ENCODE results near the gene CNTN4. TPM values are rescaled to one million over a fixed set of nuclear protein-coding genes. Genes with fewer than 3 reads are reported as not detected.

Gene CNTN4
- total RNA-seq, 4 donors from 2014 or later, result 5.8 to 15.5 (median 9.0) TPM

DNA sequence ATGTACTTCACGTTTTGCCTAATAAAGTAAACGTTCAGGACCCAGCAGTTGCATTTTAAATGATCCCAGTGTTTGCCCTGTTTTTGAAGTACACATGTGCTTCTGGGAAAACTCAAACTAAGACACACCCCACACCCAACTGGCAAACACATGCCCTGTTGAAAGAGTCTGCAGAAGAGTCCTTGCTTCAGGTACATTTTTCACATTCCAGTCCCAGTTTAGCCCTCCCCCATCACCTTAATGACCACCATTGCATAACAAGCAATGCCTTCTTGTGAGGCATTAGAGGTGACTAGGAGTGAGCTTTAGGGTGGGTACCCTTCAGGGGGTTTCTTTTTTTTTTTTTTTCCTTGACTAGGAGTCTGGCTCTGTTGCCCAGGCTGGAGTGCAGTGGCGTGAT is 322.3 kb downstream of the CNTN4 start:
- WGBS, 2 donors (ENCODE audit: low coverage in 1 of 2), result 69% methylated on average over 2 of the region's 3 CpGs; no CpG with 5 or more reads in 1 of the 2 donors
- no peak overlapping the region for H3K27ac ChIP-seq

DNA sequence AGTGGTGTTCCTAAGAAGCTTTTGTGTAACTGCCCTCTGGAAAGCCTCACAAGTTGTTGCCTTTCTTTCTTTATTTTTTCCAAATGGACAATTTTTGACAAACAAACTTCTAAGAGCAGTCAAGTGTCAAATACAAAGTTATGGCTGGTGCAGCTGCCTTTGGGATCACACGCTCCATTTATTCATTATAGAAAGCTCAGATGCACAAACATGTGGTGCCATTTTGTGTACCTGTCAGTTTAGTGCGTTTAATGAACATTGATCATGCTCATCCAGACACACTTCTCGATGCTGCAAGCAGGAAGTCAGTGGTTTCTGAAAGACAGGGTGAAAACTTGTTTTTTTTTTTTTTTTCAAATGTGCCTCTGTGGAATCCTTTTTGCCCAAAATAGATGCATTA is 324.5 kb downstream of the CNTN4 start:
- Histone ChIP-seq H3K9me3 (no peaks in the 10 kb centered on the region), H3K27me3 (no peaks in the 10 kb centered on the region)
- TF ChIP-seq POLR2A (IDR thresholded peaks at IDR 0.05) (no peak), POLR2AphosphoS5 (IDR thresholded peaks at IDR 0.05) (no peak), EP300 (IDR thresholded peaks at IDR 0.05) (no peak)
- TF ChIP-seq, protein P1, sequence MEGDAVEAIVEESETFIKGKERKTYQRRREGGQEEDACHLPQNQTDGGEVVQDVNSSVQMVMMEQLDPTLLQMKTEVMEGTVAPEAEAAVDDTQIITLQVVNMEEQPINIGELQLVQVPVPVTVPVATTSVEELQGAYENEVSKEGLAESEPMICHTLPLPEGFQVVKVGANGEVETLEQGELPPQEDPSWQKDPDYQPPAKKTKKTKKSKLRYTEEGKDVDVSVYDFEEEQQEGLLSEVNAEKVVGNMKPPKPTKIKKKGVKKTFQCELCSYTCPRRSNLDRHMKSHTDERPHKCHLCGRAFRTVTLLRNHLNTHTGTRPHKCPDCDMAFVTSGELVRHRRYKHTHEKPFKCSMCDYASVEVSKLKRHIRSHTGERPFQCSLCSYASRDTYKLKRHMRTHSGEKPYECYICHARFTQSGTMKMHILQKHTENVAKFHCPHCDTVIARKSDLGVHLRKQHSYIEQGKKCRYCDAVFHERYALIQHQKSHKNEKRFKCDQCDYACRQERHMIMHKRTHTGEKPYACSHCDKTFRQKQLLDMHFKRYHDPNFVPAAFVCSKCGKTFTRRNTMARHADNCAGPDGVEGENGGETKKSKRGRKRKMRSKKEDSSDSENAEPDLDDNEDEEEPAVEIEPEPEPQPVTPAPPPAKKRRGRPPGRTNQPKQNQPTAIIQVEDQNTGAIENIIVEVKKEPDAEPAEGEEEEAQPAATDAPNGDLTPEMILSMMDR (IDR thresholded peaks at IDR 0.05), result no peak

More for the DNA sequence above, 322.3 kb downstream of the CNTN4 start:
- no peak for ATAC-seq
- no peak overlapping the region for H3K4me3 ChIP-seq
- no peaks in the 10 kb centered on the region for H3K27me3 ChIP-seq
- TF ChIP-seq EP300 (IDR thresholded peaks at IDR 0.05), result no peak
- TF ChIP-seq POLR2AphosphoS5 (IDR thresholded peaks at IDR 0.05), result no peak
- no peak for TF ChIP-seq POLR2A (IDR thresholded peaks at IDR 0.05)
- TF ChIP-seq, protein P1 (IDR thresholded peaks at IDR 0.05), result no peak
- H3K9me3 ChIP-seq, result no peaks in the 10 kb centered on the region
- H3K4me1 ChIP-seq, result no peaks in the 10 kb centered on the region
- no peaks in the 10 kb centered on the region for H3K36me3 ChIP-seq

DNA sequence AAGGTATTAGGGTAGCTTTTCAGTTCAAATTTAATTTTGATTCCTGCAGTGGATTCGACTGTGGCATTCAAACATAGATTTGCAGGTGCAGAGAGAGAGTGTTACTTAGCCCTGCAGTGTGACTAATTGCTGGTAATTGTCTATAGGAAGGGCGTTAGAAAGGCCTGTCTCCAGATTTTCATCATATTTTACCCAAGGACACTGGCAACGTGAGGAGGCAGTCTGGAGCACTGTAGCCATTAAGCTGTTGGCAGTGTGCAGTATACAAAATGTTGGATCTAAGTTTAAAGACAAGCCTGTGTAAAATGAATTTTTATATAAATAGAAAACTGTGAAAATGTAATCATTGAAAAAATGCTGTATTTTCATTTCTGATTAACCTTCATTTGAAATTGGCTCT is 342.9 kb downstream of the CNTN4 start:
- H3K4me1 ChIP-seq, result no peaks in the 10 kb centered on the region
- no peak overlapping the region for H3K4me3 ChIP-seq
- no peaks in the 10 kb centered on the region for H3K27me3 ChIP-seq
- H3K27ac ChIP-seq, result no peak overlapping the region
- TF ChIP-seq EP300 (IDR thresholded peaks at IDR 0.05), result no peak
- TF ChIP-seq, protein P1 (IDR thresholded peaks at IDR 0.05), result no peak
- TF ChIP-seq POLR2A (IDR thresholded peaks at IDR 0.05), result no peak
- no peak for TF ChIP-seq POLR2AphosphoS5 (IDR thresholded peaks at IDR 0.05)
- 38 to 39% methylated on average over 3 of the region's 3 CpGs for WGBS, 2 donors (ENCODE audit: low coverage in 1 of 2)
- no peak for ATAC-seq
- no peaks in the 10 kb centered on the region for H3K9me3 ChIP-seq
- no peaks in the 10 kb centered on the region for H3K36me3 ChIP-seq

More for the DNA sequence above, 324.5 kb downstream of the CNTN4 start:
- 81 to 91% methylated on average over 3 of the region's 3 CpGs for WGBS, 2 donors (ENCODE audit: low coverage in 1 of 2)
- H3K4me3 ChIP-seq, result no peak overlapping the region
- no peaks in the 10 kb centered on the region for H3K36me3 ChIP-seq
- H3K27ac ChIP-seq, result no peak overlapping the region
- H3K4me1 ChIP-seq, result no peaks in the 10 kb centered on the region
- no peak for ATAC-seq

DNA sequence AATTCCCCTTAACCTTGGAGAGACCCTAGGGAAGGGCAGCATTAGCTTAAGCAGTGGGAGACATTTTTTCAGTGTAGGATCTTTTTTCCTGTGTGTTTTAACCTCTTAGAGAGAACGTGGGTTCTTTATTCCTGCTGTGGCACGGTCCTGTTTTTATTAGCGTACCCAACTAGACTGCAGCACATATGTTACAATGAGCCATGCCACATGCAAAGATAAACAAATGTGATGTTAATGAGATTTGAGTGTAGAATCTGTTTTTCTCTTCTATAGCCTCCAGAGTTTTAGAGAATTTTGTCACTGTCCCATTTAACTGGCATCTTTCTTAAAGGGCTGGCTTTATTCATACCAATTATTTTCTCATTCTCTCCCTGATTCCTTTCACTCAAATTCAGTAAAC is 347.5 kb downstream of the CNTN4 start:
- H3K27me3 ChIP-seq, result no peaks in the 10 kb centered on the region
- 52 to 60% methylated on average over 3 of the region's 3 CpGs for WGBS, 2 donors (ENCODE audit: low coverage in 1 of 2)
- no peak for TF ChIP-seq EP300 (IDR thresholded peaks at IDR 0.05)
- TF ChIP-seq POLR2A (IDR thresholded peaks at IDR 0.05), result no peak
- no peak for TF ChIP-seq POLR2AphosphoS5 (IDR thresholded peaks at IDR 0.05)
- TF ChIP-seq, protein P1 (IDR thresholded peaks at IDR 0.05), result no peak
- no peaks in the 10 kb centered on the region for H3K4me1 ChIP-seq
- no peaks in the 10 kb centered on the region for H3K9me3 ChIP-seq
- no peaks in the 10 kb centered on the region for H3K36me3 ChIP-seq
- H3K27ac ChIP-seq, result no peak overlapping the region
- ATAC-seq, result no peak
- no peak overlapping the region for H3K4me3 ChIP-seq

DNA sequence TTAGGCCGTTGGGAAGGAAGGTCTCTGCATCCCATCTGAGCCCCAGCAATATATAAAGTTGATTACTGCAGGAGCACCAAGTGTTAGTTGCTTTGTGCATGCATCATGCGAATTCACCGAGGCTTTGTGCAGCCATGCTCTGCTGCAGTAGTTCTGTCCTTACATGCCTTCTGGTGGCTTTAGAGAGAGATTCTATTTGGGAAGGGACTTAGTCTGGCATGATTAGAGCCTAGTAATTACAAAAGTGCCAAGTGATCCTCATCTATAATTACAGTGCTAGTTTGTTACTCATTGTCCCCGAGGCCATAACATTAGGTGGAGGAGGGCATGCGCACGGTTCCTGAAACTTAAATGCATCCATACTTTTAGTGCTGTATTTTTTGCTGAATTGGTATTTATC is 353.6 kb downstream of the CNTN4 start:
- TF ChIP-seq EP300 (IDR thresholded peaks at IDR 0.05) (no peak), POLR2AphosphoS5 (IDR thresholded peaks at IDR 0.05) (no peak), POLR2A (IDR thresholded peaks at IDR 0.05) (no peak)
- TF ChIP-seq, protein P1 (IDR thresholded peaks at IDR 0.05), result no peak
- no peak for ATAC-seq
- Histone ChIP-seq H3K27ac (no peak overlapping the region), H3K9me3 (no peaks in the 10 kb centered on the region), H3K4me1 (no peaks in the 10 kb centered on the region), H3K27me3 (no peaks in the 10 kb centered on the region), H3K36me3 (no peaks in the 10 kb centered on the region), H3K4me3 (no peak overlapping the region)
- 70 to 71% methylated on average over 5 to 6 of the region's 6 CpGs for WGBS, 2 donors (ENCODE audit: low coverage in 1 of 2)

All from gastroesophageal sphincter (tissue), 4 donors.